IMR-90 (cell line): ENCODE results near the gene VAMP3. TPM values are rescaled to one million over a fixed set of nuclear protein-coding genes. Genes with fewer than 3 reads are reported as not detected.

Experiments used
- ATAC-seq: fragments of 200-7000 bp; cut with Tn5 transposase; 2 replicates; pipeline ENCODE4 v1.9.1; 2020; ENCODE audit warnings: low read depth, mild to moderate bottlenecking, moderate library complexity
- BruUV-seq: library from RNA; stranded (reverse); fragments of 400-500 nt; replicated peaks from 2 replicates; lab custom pipeline; 2021; lab: Mats Ljungman, UMichigan
- CTCF ChIA-PET: fragments of 300-600 bp; formaldehyde crosslinking; extraction: SDS; loops from one replicate; lab custom pipeline; 2021; ENCODE audit warnings: antibody characterized with exemption; lab: Yijun Ruan, JAX
- POLR2A ChIA-PET: fragments of 300-600 bp; sonication (Branson Sonifier 250); formaldehyde crosslinking; loops from one replicate; lab custom pipeline; 2022; ENCODE audit warnings: antibody characterized with exemption; ENCODE audit not compliant: unreplicated experiment; lab: Charles Lee
- DNase-seq: peaks from one replicate; pipeline ENCODE4 v3.0.0; 2013
- H2AFZ ChIP-seq: replicated peaks from 2 replicates; pipeline ENCODE3; 2013; ENCODE audit warnings: low read length, mild to moderate bottlenecking; ENCODE audit not compliant: poor library complexity
- H2AK5ac ChIP-seq: 2 replicates; pipeline ENCODE4 v1.6.1; 2013; ENCODE audit warnings: low read depth, low read length, inconsistent platforms
- H2AK9ac ChIP-seq: replicated peaks from 2 replicates; pipeline ENCODE3; 2013; ENCODE audit warnings: mild to moderate bottlenecking, low read depth, low read length, moderate library complexity; ENCODE audit not compliant: poor library complexity
- H2BK120ac ChIP-seq: 2 replicates; pipeline ENCODE4 v1.6.1; 2013; ENCODE audit warnings: low read depth, low read length, inconsistent platforms
- H2BK15ac ChIP-seq: 3 replicates; pipeline ENCODE4 v1.6.1; 2013; ENCODE audit warnings: low read depth, low read length, inconsistent platforms
- H2BK20ac ChIP-seq: 2 replicates; pipeline ENCODE4 v1.6.1; 2013; ENCODE audit warnings: low read depth, mild to moderate bottlenecking, inconsistent platforms, low read length, moderate library complexity
- H2BK5ac ChIP-seq: 2 replicates; pipeline ENCODE4 v1.6.1; 2013; ENCODE audit warnings: mild to moderate bottlenecking, low read depth, low read length, inconsistent platforms; ENCODE audit not compliant: poor library complexity, severe bottlenecking
- H3K14ac ChIP-seq: replicated peaks from 2 replicates; pipeline ENCODE4 v1.6.1; 2013; ENCODE audit warnings: low read depth, low read length, inconsistent platforms
- H3K18ac ChIP-seq: 2 replicates; pipeline ENCODE4 v1.6.1; 2013; ENCODE audit warnings: low read depth, low read length, control low read depth
- H3K23ac ChIP-seq: 2 replicates; pipeline ENCODE4 v1.6.1; 2013; ENCODE audit warnings: low read depth, low read length, inconsistent platforms
- H3K27ac ChIP-seq: 2 replicates; pipeline ENCODE4 v1.5.1; 2013; ENCODE audit warnings: mild to moderate bottlenecking, control low read depth, low read length; ENCODE audit not compliant: insufficient read depth
- H3K27me3 ChIP-seq: 2 replicates; pipeline ENCODE4 v1.6.1; 2013; ENCODE audit warnings: low read length; ENCODE audit not compliant: control insufficient read depth, insufficient read depth
- H3K36me3 ChIP-seq: 2 replicates; pipeline ENCODE4 v1.6.1; 2013; ENCODE audit warnings: low read length, mixed read lengths; ENCODE audit not compliant: control insufficient read depth, insufficient read depth
- H3K4ac ChIP-seq: 2 replicates; pipeline ENCODE4 v1.6.1; 2013; ENCODE audit warnings: low read depth, low read length, inconsistent platforms
- H3K4me1 ChIP-seq: 2 replicates; pipeline ENCODE4 v1.6.1; 2013; ENCODE audit warnings: low read length, mixed read lengths; ENCODE audit not compliant: control insufficient read depth, insufficient read depth
- H3K4me2 ChIP-seq: 2 replicates; pipeline ENCODE4 v1.6.1; 2013; ENCODE audit warnings: low read depth, mild to moderate bottlenecking, control low read depth, low read length, moderate library complexity
- H3K4me3 ChIP-seq: 2 replicates; pipeline ENCODE4 v1.5.1; 2013; ENCODE audit warnings: low read depth, mild to moderate bottlenecking, control low read depth, low read length, moderate library complexity; ENCODE audit not compliant: insufficient read depth
- H3K56ac ChIP-seq: 2 replicates; pipeline ENCODE4 v1.6.1; 2013; ENCODE audit warnings: low read length, inconsistent platforms; ENCODE audit not compliant: insufficient read depth; ENCODE audit errors: extremely low read depth
- H3K79me1 ChIP-seq, 2 experiments: 2 replicates each; pipeline ENCODE4 v1.6.1; 2013; ENCODE audit warnings: low read length in 2 of 2, inconsistent platforms in 1 of 2, low read depth in 1 of 2
- H3K9ac ChIP-seq: 2 replicates; pipeline ENCODE4 v1.6.1; 2013; ENCODE audit warnings: low read depth, low read length, control low read depth
- H3K9me1 ChIP-seq: 2 replicates; pipeline ENCODE4 v1.6.1; 2013; ENCODE audit warnings: low read length, inconsistent platforms; ENCODE audit not compliant: insufficient read depth
- H3K9me3 ChIP-seq: 2 replicates; pipeline ENCODE4 v1.6.1; 2013; ENCODE audit warnings: low read length; ENCODE audit not compliant: control insufficient read depth, insufficient read depth
- H4K20me1 ChIP-seq: 2 replicates; pipeline ENCODE4 v1.6.1; 2013; ENCODE audit warnings: low read length, inconsistent platforms; ENCODE audit not compliant: insufficient read depth
- H4K5ac ChIP-seq: 2 replicates; pipeline ENCODE4 v1.6.1; 2013; ENCODE audit warnings: mild to moderate bottlenecking, low read depth, low read length, control low read depth
- H4K8ac ChIP-seq, 2 experiments: 2 replicates each; pipeline ENCODE4 v1.6.1; 2013; ENCODE audit warnings: low read depth in 2 of 2, low read length in 2 of 2, control low read depth in 1 of 2, inconsistent platforms in 1 of 2
- H4K91ac ChIP-seq: 2 replicates; pipeline ENCODE4 v1.6.1; 2013; ENCODE audit warnings: low read depth, low read length, inconsistent platforms; ENCODE audit not compliant: insufficient read depth
- CEBPB ChIP-seq: IDR thresholded peaks from 2 replicates; pipeline ENCODE4 v1.6.1; 2012; ENCODE audit warnings: low read depth, low read length, improper control_type of control experiment
- CHD1 ChIP-seq: IDR thresholded peaks from 2 replicates; pipeline ENCODE4 v1.6.1; 2012; ENCODE audit warnings: low read depth, low read length, improper control_type of control experiment
- CTCF ChIP-seq: conservative IDR thresholded peaks from 2 replicates; pipeline ENCODE4 v1.5.1; 2012; ENCODE audit warnings: mild to moderate bottlenecking, low read depth, low read length, improper control_type of control experiment
- MAFK ChIP-seq: IDR thresholded peaks from 2 replicates; pipeline ENCODE4 v1.6.1; 2012; ENCODE audit warnings: low read depth, low read length, improper control_type of control experiment
- POLR2A ChIP-seq: IDR thresholded peaks from 2 replicates; pipeline ENCODE4 v1.6.1; 2012; ENCODE audit warnings: mild to moderate bottlenecking, low read depth, low read length
- RAD21 ChIP-seq: IDR thresholded peaks from 2 replicates; pipeline ENCODE4 v1.6.1; 2012; ENCODE audit warnings: low read length, improper control_type of control experiment
- RCOR1 ChIP-seq: IDR thresholded peaks from 2 replicates; pipeline ENCODE4 v1.6.1; 2012; ENCODE audit warnings: mild to moderate bottlenecking, low read length, improper control_type of control experiment; ENCODE audit not compliant: insufficient replicate concordance
- RFX5 ChIP-seq: IDR thresholded peaks from 2 replicates; pipeline ENCODE4 v1.8.0; 2012; ENCODE audit warnings: low read depth, mild to moderate bottlenecking, low read length, moderate library complexity
- USF2 ChIP-seq: fragments of 150-350 bp; IDR thresholded peaks from 2 replicates; pipeline ENCODE4 v1.6.1; 2017; ENCODE audit warnings: mild to moderate bottlenecking, antibody characterized with exemption, low read length, low read depth
- WGBS, 2 experiments: methylation state at CpG; one replicate each; pipeline versions ENCODE4 v1.1.5 to v1.1.7; 2013; ENCODE audit warnings: missing lambda C conversion rate in 2 of 2; ENCODE audit not compliant: insufficient read length in 1 of 2; ENCODE audit errors: extremely low coverage in 2 of 2; 5-methylcytosine and 5-hydroxymethylcytosine counted together
- dilution Hi-C: fragments of 300-500 bp; cut with HindIII; formaldehyde crosslinking; loops from one replicate; pipeline ENCODE4 v1.14.3; 2018; ENCODE audit warnings: low sequenced_read_pairs; ENCODE audit not compliant: unreplicated experiment
- in situ Hi-C: fragments of 300-500 bp; cut with MboI; formaldehyde crosslinking; loops from 3 replicates; pipeline ENCODE4 v1.14.3; 2019; ENCODE audit warnings: low sequenced_read_pairs, inconsistent platforms, mixed read lengths
- intact Hi-C: fragments of 100-400 bp; cut with micrococcal nuclease; formaldehyde crosslinking; loops from 2 replicates; pipeline ENCODE4 v1.10.0; 2022
- polyA plus RNA-seq, 3 experiments: library from polyadenylated mRNA; depleted of rRNA; stranded (reverse); fragments of >200 nt; gene quantifications; 2 replicates each; pipeline ENCODE4 v1.2.3, GENCODE V29; 2012; ENCODE audit warnings: low replicate concordance in 1 of 3
- total RNA-seq: library from RNA; depleted of rRNA; stranded (reverse); fragments of >200 nt; gene quantifications from 2 replicates; pipeline ENCODE4 v1.2.3, GENCODE V29; 2012

The VAMP3 gene
- total and polyA plus RNA-seq, 2 of the 4 experiments (the other 2 are of a cell fraction) = 99.1 to 354 TPM

GRCh38 chr1:7781923-7782495, 10.9 kb downstream of the VAMP3 start:
- no peak for TF ChIP-seq USF2
- TF ChIP-seq CHD1 = no peak
- TF ChIP-seq CEBPB = no peak
- no peak for TF ChIP-seq RCOR1
- TF ChIP-seq MAFK = no peak
- TF ChIP-seq CTCF = no peak
- no peak for TF ChIP-seq POLR2A
- TF ChIP-seq RFX5 = no peak
- TF ChIP-seq RAD21 = no peak
- H2BK5ac ChIP-seq = no peak overlapping the region
- H3K9me3 ChIP-seq = no peaks in the 10 kb centered on the region
- no peak overlapping the region for H3K9ac ChIP-seq
- H2BK20ac ChIP-seq = no peak overlapping the region
- no TSS peak for BruUV-seq
- in situ Hi-C loops = no loop called here
- H3K4ac ChIP-seq = no peak overlapping the region
- no peak overlapping the region for H2BK15ac ChIP-seq
- H3K18ac ChIP-seq = no peak overlapping the region
- H4K20me1 ChIP-seq = no peaks in the 10 kb centered on the region
- ATAC-seq (no peak), DNase-seq (no peak)
- CTCF ChIA-PET = no interaction called here
- H3K27ac ChIP-seq = no peak overlapping the region
- no peak overlapping the region for H2BK120ac ChIP-seq
- no peak overlapping the region for H2AK9ac ChIP-seq
- no peaks in the 10 kb centered on the region for H3K9me1 ChIP-seq
- H4K5ac ChIP-seq = no peak overlapping the region
- H3K23ac ChIP-seq = no peak overlapping the region
- 98% methylated on average over 8 of the region's 16 CpGs; no CpG with 5 or more reads in 1 of the 2 experiments for WGBS, 2 experiments
- dilution Hi-C loops = no loop called here
- no peak overlapping the region for H3K4me3 ChIP-seq
- no peak overlapping the region for H3K56ac ChIP-seq
- H3K4me1 ChIP-seq = peaks cover 7% of the 10 kb centered on the region; the same call in 1 of the 2 replicates
- no peak overlapping the region for H2AK5ac ChIP-seq
- H3K4me2 ChIP-seq = no peak overlapping the region
- H2AFZ ChIP-seq = no peak overlapping the region
- H4K8ac ChIP-seq = no peak overlapping the region
- intact Hi-C loops = loop anchor here (5.0 kb wide), 1 partner anchor 120 kb away; no protein-coding TSS in a partner anchor
- peaks cover 15 to 19% of the 10 kb centered on the region in 2 experiments; a peak in 3 of 4 replicates for H3K79me1 ChIP-seq
- POLR2A ChIA-PET = no interaction called here
- no peaks in the 10 kb centered on the region for H3K27me3 ChIP-seq
- peaks cover 25% of the 10 kb centered on the region for H3K36me3 ChIP-seq
- H3K14ac ChIP-seq = no peak overlapping the region
- no peak overlapping the region for H4K91ac ChIP-seq
